HG03095 (cell line): ENCODE data around the gene LRRC57.

Experiments
- ATAC-seq: cut with Tn5 transposase; IDR thresholded peaks from one replicate; pipeline ENCODE4 v1.9.1; 2021; ENCODE audit warnings: moderate library complexity; ENCODE audit not compliant: unreplicated experiment

The LRRC57 gene

DNA sequence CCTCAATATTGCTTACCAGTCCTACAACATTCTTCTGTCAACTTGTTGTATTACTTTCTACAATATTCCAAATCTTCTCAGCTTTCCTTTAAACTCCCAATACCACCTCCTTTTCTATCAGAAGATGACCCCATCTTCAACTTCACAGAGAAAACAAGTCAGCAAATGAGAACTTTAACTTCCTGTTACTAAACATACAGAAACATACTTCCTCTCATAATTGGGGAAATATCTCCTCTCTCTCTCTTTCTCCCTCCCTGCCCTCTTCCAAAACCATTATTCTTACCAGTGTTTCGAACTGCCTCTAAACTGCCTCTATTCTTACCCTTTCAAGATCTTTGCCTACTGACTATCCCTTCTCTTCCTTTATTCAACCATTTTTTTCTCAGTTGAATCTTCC lies 54.9 kb downstream of the LRRC57 start:
- ATAC-seq = no peak

DNA sequence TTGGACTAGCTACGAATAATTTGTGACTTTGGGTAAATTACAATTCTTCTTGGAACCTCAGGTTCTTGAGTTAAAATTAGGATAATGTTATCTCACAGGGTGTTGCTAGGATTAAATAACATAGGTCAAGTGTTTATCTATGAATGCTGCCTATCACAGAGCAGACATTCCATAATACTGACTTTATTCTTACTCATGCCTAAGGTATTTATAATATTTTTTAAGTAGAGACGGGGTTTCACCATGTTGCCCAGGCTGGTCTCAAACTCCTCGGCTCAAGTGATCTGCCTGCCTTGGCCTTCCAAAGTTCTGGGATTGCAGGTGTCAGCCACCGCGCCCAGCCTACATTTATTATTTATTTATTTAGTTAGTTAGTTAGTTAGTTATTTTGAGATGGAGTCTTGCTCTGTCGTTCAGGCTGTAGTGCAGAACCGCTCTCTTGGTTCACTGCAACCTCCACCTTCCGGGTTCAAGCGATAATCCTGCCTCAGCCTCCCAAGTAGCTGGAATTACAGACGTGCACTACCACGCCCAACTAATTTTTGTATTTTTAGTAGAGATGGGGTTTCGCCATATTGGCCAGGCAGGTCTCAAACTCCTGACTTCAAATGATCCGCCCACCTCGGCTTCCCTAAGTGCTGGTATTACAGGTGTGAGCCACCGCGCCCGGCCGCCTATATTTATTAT lies 56.9 kb downstream of the LRRC57 start:
- ATAC-seq = no peak

DNA sequence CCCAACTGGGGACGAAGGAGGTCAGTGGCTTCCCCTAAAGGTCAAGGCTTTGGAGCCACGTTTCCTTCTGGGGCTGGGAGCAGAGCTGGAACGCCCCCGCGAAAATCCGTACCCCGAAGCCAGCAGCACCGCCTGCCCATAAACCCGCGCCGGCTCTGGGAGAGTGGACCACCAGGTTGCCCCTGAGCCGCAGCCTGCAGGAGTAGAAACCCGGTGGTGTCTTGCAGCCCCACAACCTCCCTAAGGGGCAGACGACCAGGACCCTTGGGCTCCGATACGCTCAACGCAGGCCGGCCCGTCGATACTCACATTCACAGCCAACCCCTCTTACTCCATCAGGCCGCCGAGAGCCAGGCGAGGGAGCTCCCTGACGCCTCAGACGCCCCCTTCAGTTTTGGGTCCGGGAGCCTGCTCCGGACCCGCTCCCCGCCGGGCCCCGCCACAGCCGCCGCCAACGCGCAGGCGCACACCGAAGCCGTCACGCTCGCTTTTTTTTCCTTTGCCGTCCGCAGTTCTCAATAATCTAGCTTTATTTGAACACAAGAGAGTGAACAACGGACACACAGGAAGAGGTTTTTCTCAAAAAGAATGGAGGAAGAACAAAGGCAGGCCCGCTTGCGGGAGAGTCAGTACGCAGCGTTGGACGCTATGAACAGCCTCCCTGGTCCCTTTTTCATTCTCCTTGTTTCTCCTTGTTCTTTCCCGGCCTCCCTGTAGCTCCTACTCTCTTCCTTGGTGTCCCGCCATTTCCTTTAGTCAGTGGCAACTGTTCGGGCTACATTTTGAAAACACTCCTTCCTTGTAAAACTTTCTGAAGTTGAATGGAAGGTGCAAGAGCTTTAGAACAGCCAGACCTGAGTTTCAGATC lies 57.7 kb downstream of the LRRC57 start, which contains the start of gene ZNF106:
Gene ZNF106 (minus strand): TSS at position 471 of the 868 bp plus-strand sequence. CDS start 18,852 bp downstream, outside the sequence.
- ATAC-seq = no peak

DNA sequence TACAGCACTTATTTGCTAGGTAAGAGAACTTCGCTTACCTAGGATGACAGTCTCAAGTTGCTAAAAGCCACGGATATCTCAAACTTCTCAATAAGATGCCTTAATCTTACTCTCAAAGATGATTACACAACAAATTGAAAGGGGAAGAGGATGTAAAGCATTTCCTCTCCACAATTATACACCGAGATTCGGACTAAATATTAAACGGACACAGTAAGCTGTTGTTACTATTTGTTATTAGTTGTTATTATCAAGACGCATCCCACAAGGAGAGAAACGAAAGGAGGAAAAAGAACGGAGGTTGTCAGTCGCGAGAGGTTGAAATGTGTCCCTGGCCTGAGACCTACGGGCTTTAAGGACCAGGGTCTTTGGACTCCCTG lies 58.3 kb downstream of the LRRC57 start:
- ATAC-seq = no peak
